T-helper 1 cell treated with Interleukin-12 subunit alpha and Interleukin-12 subunit beta and Interleukin-4 antibody, amounts not matched to agents 30 μg/mL and 1 μg/mL, for 36 hours (primary cell): Measurements from ENCODE around the gene IRF9.
A peak's percentile ranks its signal among the peaks of the same experiment; 100 is the strongest.

Source experiments
- H3K27ac Mint-ChIP-seq: one replicate; pipeline ENCODE4 v1.8.0; 2021; ENCODE audit warnings: mild to moderate bottlenecking, mixed read lengths
- H3K27me3 Mint-ChIP-seq: one replicate; pipeline ENCODE4 v1.8.0; 2021; ENCODE audit warnings: low read depth, mixed read lengths
- H3K36me3 Mint-ChIP-seq: one replicate; pipeline ENCODE4 v1.8.0; 2021; ENCODE audit warnings: low read depth, mixed read lengths
- H3K4me1 Mint-ChIP-seq: one replicate; pipeline ENCODE4 v1.8.0; 2021; ENCODE audit warnings: low read depth, mixed read lengths
- H3K4me3 Mint-ChIP-seq: one replicate; pipeline ENCODE4 v1.8.0; 2021; ENCODE audit warnings: mild to moderate bottlenecking, moderate library complexity, mixed read lengths
- H3K9me3 Mint-ChIP-seq: one replicate; pipeline ENCODE4 v1.8.0; 2021; ENCODE audit warnings: mixed read lengths

The IRF9 gene

GRCh38 chr14:24160850-24161804, at the start of gene IRF9:
Gene IRF9, plus strand, starts transcription at chr14:24161265. Its CDS starts 880 bp downstream, at chr14:24162145.
- peak within 1 kb of the TSS; percentile 99 for H3K27ac Mint-ChIP-seq
- no peaks in the 10 kb centered on the region for H3K27me3 Mint-ChIP-seq
- H3K4me3 Mint-ChIP-seq, result peak within 1 kb of the TSS; percentile 97
- peaks cover 80% of the 10 kb centered on the region for H3K36me3 Mint-ChIP-seq
- H3K9me3 Mint-ChIP-seq, result no peaks in the 10 kb centered on the region
- H3K4me1 Mint-ChIP-seq, result peaks cover 42% of the 10 kb centered on the region

GRCh38 chr14:24113379-24113800, 47.7 kb upstream of the IRF9 start:
- Mint-ChIP-seq H3K4me3 (peak overlapping the region; percentile 98), H3K36me3 (peaks cover 26% of the 10 kb centered on the region), H3K4me1 (peaks cover 35% of the 10 kb centered on the region), H3K27ac (peak overlapping the region; percentile 100), H3K27me3 (no peaks in the 10 kb centered on the region), H3K9me3 (no peaks in the 10 kb centered on the region)

- peaks cover 32% of the 10 kb centered on the region for H3K4me1 Mint-ChIP-seq
- H3K9me3 Mint-ChIP-seq, result no peaks in the 10 kb centered on the region
- peak overlapping the region; percentile 98 for H3K4me3 Mint-ChIP-seq
- H3K36me3 Mint-ChIP-seq, result peaks cover 31% of the 10 kb centered on the region
- peak overlapping the region; percentile 100 for H3K27ac Mint-ChIP-seq
- no peaks in the 10 kb centered on the region for H3K27me3 Mint-ChIP-seq
Measured at GRCh38 chr14:24113801-24114531, 47.1 kb upstream of the IRF9 start.

- no peaks in the 10 kb centered on the region for H3K27me3 Mint-ChIP-seq
- H3K9me3 Mint-ChIP-seq, result no peaks in the 10 kb centered on the region
- peaks cover 34% of the 10 kb centered on the region for H3K4me1 Mint-ChIP-seq
- peaks cover 38% of the 10 kb centered on the region for H3K36me3 Mint-ChIP-seq
- peak within 1 kb of the TSS; percentile 100 for H3K27ac Mint-ChIP-seq
- peak within 1 kb of the TSS; percentile 98 for H3K4me3 Mint-ChIP-seq
Measured at GRCh38 chr14:24114532-24115421, 46.3 kb upstream of the IRF9 start, which contains the start of the genes DCAF11 and NRL. Gene DCAF11, plus strand, starts transcription at chr14:24114777. Its CDS starts 818 bp downstream, at chr14:24115595. Gene NRL, minus strand, starts transcription at chr14:24114949. Its CDS starts 32,101 bp downstream, at chr14:24082848.

DNA sequence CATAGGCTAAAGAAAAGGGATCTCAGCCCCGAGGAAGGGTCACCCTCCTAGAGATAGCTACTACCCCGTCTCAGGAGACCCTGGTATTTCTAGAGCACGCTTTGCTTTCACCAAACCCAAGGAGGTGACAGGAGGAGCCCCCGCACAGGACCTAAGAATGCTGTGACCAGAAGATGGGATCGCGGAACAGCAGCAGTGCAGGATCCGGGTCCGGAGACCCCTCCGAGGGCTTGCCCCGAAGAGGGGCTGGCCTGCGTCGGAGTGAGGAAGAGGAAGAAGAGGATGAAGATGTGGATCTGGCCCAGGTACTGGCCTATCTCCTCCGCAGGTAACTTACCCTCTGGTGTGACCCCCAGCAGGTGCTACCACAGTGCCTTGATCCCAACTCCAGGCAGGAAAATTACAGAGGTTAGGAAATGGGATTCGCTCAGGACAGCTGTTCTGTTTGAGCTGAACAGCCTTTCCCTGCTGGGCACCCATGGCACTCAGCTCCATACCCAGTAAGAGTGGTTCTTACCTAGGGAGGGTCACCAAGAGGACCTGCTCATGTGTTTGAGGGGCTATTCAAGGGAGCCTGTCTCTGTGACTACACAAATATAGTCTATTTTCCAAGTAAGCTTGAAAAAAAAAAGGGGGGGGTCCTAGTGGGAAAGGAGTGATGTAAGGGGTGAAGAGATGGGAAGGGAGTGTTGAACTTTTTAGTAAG, 45.5 kb upstream of the IRF9 start:
- peak overlapping the region; percentile 100 for H3K27ac Mint-ChIP-seq
- H3K4me3 Mint-ChIP-seq, result peak overlapping the region; percentile 98
- peaks cover 39% of the 10 kb centered on the region for H3K36me3 Mint-ChIP-seq
- H3K27me3 Mint-ChIP-seq, result no peaks in the 10 kb centered on the region
- peaks cover 33% of the 10 kb centered on the region for H3K4me1 Mint-ChIP-seq
- H3K9me3 Mint-ChIP-seq, result no peaks in the 10 kb centered on the region

DNA sequence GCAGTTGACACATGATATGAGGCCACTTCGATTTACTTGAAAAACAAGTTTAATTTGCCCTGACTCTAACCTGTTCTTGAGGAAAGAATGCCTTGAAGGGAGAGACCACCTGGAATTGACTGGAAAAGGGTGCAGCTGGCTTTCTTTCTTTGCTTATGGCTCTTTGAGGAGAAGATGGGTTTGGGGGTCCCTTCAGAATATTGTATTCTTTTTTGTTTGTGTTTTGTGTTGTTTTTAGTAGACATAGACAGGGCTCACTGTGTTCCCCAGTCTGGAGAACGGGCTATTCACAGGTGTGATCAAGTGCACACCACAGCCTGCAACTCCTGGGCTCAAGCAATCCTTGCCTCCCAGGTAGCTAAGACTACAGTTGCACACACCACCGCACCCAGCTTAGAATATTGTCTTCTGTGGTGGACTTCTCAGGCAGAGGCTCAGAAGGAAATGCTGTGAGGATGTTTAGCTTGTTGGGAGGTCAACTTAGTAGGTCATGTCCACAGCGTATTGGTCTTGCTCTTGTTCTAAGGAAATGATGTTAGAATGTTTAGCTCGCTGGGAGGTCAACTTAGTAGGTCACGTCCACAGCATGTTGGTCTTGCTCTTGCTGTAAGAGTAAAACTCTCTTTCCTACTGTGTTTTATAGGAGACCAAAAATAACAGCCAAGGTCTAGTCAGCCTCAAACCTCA, 44.8 kb upstream of the IRF9 start:
- Mint-ChIP-seq H3K27ac (peak overlapping the region; percentile 52), H3K27me3 (no peaks in the 10 kb centered on the region), H3K36me3 (peaks cover 45% of the 10 kb centered on the region), H3K4me3 (peak overlapping the region; percentile 98), H3K9me3 (no peaks in the 10 kb centered on the region), H3K4me1 (peaks cover 27% of the 10 kb centered on the region)

GRCh38 chr14:24117179-24117578, 43.9 kb upstream of the IRF9 start:
- no peak overlapping the region for H3K4me3 Mint-ChIP-seq
- peaks cover 50% of the 10 kb centered on the region for H3K36me3 Mint-ChIP-seq
- no peak overlapping the region for H3K27ac Mint-ChIP-seq
- H3K27me3 Mint-ChIP-seq, result no peaks in the 10 kb centered on the region
- no peaks in the 10 kb centered on the region for H3K9me3 Mint-ChIP-seq
- H3K4me1 Mint-ChIP-seq, result peaks cover 27% of the 10 kb centered on the region

- Mint-ChIP-seq H3K4me1 (peaks cover 29% of the 10 kb centered on the region), H3K4me3 (no peak overlapping the region), H3K36me3 (peaks cover 60% of the 10 kb centered on the region), H3K27me3 (no peaks in the 10 kb centered on the region), H3K27ac (no peak overlapping the region), H3K9me3 (no peaks in the 10 kb centered on the region)
Measured at GRCh38 chr14:24119691-24120090, 41.4 kb upstream of the IRF9 start.

- Mint-ChIP-seq H3K36me3 (peaks cover 55% of the 10 kb centered on the region), H3K27me3 (no peaks in the 10 kb centered on the region), H3K27ac (no peak overlapping the region), H3K4me3 (no peak overlapping the region), H3K9me3 (no peaks in the 10 kb centered on the region), H3K4me1 (peaks cover 24% of the 10 kb centered on the region)
Measured at GRCh38 chr14:24121210-24121609, 39.9 kb upstream of the IRF9 start.

GRCh38 chr14:24122416-24122815, 38.6 kb upstream of the IRF9 start:
- Mint-ChIP-seq H3K27me3 (no peaks in the 10 kb centered on the region), H3K9me3 (no peaks in the 10 kb centered on the region), H3K4me1 (peaks cover 15% of the 10 kb centered on the region), H3K36me3 (peaks cover 45% of the 10 kb centered on the region), H3K27ac (no peak overlapping the region), H3K4me3 (no peak overlapping the region)

DNA sequence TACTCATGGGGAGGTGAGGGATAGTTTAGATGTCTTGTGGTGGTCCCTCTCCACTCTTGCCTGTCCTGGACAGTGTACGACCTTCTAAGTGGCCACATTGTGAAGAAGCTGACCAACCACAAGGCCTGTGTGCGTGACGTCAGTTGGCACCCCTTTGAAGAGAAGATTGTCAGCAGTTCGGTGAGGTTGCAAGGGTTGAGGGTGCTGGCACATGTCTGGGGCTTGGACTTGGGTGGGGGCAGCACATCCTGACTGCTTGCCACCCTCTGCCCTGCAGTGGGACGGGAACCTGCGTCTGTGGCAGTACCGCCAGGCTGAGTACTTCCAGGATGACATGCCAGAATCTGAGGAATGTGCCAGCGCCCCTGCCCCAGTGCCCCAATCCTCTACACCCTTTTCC, 38.2 kb upstream of the IRF9 start:
- H3K27ac Mint-ChIP-seq, result no peak overlapping the region

DNA sequence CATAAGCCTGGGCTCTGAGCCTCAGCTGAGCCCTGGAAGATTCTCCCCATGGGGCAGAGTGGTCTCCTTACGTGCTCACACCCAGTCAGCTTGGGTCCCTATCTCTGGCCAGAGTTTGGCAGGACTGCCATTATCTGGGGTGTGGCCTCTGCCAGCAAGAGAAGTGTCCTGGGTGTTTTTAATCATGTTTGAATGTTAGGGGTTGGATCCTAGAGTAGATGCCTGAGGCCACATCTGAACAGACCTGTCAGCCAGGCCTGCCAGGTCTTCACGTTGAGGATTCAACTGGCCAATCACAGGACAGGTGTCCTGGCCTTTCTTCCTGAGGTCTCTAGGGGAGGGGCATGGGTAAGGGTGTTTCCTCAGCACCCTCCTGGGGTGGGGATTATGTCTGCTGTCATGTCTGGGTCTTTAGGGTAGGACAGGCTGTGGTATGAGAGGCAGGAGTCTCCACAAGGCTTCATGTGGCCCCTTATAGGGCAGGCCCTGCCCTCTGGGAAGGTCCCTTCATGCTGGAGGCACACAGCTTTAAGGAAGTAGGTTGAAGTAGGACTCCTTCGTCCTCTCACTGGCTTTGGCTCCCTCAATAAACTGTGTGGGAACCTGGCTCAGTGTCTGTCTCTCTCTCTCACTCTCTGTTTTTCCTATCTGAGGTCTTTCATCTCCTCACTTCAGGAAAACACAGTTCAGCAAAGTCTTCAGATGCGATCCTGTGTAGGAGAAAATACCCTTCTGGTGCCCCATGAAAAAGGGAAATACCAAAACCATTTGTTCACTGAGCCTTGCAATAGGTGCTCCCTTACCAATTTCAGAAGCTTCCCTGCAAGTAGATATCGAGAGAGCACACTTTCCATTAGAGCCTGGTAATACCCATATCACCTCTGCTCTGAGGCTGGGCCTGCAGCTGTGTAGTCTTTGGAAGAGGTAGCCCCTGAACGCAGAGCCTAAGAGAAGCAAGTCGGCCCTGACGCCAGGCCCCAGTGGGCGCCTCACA, 37.3 kb upstream of the IRF9 start:
- Mint-ChIP-seq H3K36me3 (peaks cover 37% of the 10 kb centered on the region), H3K27ac (peak overlapping the region; percentile 76), H3K4me1 (peaks cover 10% of the 10 kb centered on the region), H3K4me3 (no peak overlapping the region), H3K27me3 (no peaks in the 10 kb centered on the region), H3K9me3 (no peaks in the 10 kb centered on the region)

More for the DNA sequence above, 38.2 kb upstream of the IRF9 start:
- peaks cover 42% of the 10 kb centered on the region for H3K36me3 Mint-ChIP-seq
- peaks cover 12% of the 10 kb centered on the region for H3K4me1 Mint-ChIP-seq
- no peaks in the 10 kb centered on the region for H3K27me3 Mint-ChIP-seq
- no peaks in the 10 kb centered on the region for H3K9me3 Mint-ChIP-seq
- no peak overlapping the region for H3K4me3 Mint-ChIP-seq
